Liver (tissue), 9 donors: Measurements from ENCODE around the gene PARVB. TPM values are rescaled to one million over a fixed set of nuclear protein-coding genes. Genes with fewer than 3 reads are reported as not detected.

Experiments
- DNase-seq: peaks from one replicate; pipeline ENCODE4 v3.0.0-alpha.2; 2017; ENCODE audit warnings: low spot score
- H3K27ac ChIP-seq, 2 donors: one replicate each; pipeline ENCODE4 v1.7.0; 2013; ENCODE audit warnings: inconsistent platforms in 2 of 2, low read length in 2 of 2, control low read depth in 1 of 2, low read depth in 1 of 2, mild to moderate bottlenecking in 1 of 2
- H3K27me3 ChIP-seq, 4 donors: one replicate each; pipeline versions ENCODE4 v1.6.1 to v1.7.0; 2013; ENCODE audit warnings: low read length in 3 of 4, inconsistent platforms in 1 of 4, mild to moderate bottlenecking in 1 of 4, moderate library complexity in 1 of 4; ENCODE audit not compliant: control insufficient read depth in 4 of 4, insufficient read depth in 4 of 4
- H3K36me3 ChIP-seq, 4 donors: one replicate each; pipeline versions ENCODE4 v1.6.1 to v1.7.0; 2013; ENCODE audit warnings: low read length in 3 of 4, mild to moderate bottlenecking in 3 of 4, low read depth in 1 of 4, moderate library complexity in 1 of 4; ENCODE audit not compliant: control insufficient read depth in 4 of 4, insufficient read depth in 3 of 4
- H3K4me1 ChIP-seq, 4 donors: one replicate each; pipeline versions ENCODE4 v1.6.1 to v1.7.0; 2013; ENCODE audit warnings: low read length in 3 of 4, mild to moderate bottlenecking in 3 of 4, moderate library complexity in 1 of 4; ENCODE audit not compliant: control insufficient read depth in 4 of 4, insufficient read depth in 4 of 4
- H3K4me3 ChIP-seq, 3 donors: one replicate each; pipeline versions ENCODE4 v1.6.1 to v1.7.0; 2013; ENCODE audit warnings: low read length in 3 of 3, control low read depth in 1 of 3, low read depth in 1 of 3, mild to moderate bottlenecking in 1 of 3
- H3K9ac ChIP-seq, 2 donors: one replicate each; pipeline ENCODE4 v1.7.0; 2013; ENCODE audit warnings: low read length in 2 of 2, mild to moderate bottlenecking in 2 of 2, moderate library complexity in 2 of 2, control low read depth in 1 of 2, low read depth in 1 of 2
- H3K9me3 ChIP-seq, 4 donors: one replicate each; pipeline versions ENCODE4 v1.6.1 to v1.7.0; 2013; ENCODE audit warnings: low read length in 3 of 4; ENCODE audit not compliant: control insufficient read depth in 4 of 4
- CTCF ChIP-seq: fragments of 150-350 bp; IDR thresholded peaks from 2 replicates; pipeline ENCODE4 v1.5.1; 2017; ENCODE audit warnings: improper control_type of control experiment, low read depth, low read length; ENCODE audit not compliant: missing input control
- GABPA ChIP-seq, 2 donors: IDR thresholded peaks in 1 of 2; conservative IDR thresholded peaks in 1 of 2; 2 replicates each; pipeline ENCODE4 v1.6.1; 2016; ENCODE audit warnings: antibody characterized with exemption in 2 of 2, mild to moderate bottlenecking in 1 of 2, moderate library complexity in 1 of 2
- HNF4A ChIP-seq, 2 donors: conservative IDR thresholded peaks; 2 replicates each; pipeline ENCODE4 v1.6.1; 2016; ENCODE audit warnings: antibody characterized with exemption in 2 of 2, mild to moderate bottlenecking in 2 of 2
- JUND ChIP-seq, 2 donors: IDR thresholded peaks; 2 replicates each; pipeline ENCODE4 v1.6.1; 2016; ENCODE audit warnings: antibody characterized with exemption in 2 of 2
- RXRA ChIP-seq, 2 donors: IDR thresholded peaks; 2 replicates each; pipeline ENCODE4 v1.6.1; 2017 to 2018; ENCODE audit warnings: antibody characterized with exemption in 2 of 2, mild to moderate bottlenecking in 1 of 2
- SP1 ChIP-seq: IDR thresholded peaks from 2 replicates; pipeline ENCODE4 v1.6.1; 2018; ENCODE audit warnings: antibody characterized with exemption, mild to moderate bottlenecking
- TAF1 ChIP-seq: conservative IDR thresholded peaks from 2 replicates; pipeline ENCODE4 v1.6.1; 2016; ENCODE audit warnings: antibody characterized with exemption, mild to moderate bottlenecking
- YY1 ChIP-seq: IDR thresholded peaks from 2 replicates; pipeline ENCODE4 v1.6.1; 2016; ENCODE audit warnings: antibody characterized with exemption, mild to moderate bottlenecking
- WGBS: extraction: QIAGEN DNeasy Blood & Tissue Kit; methylation state at CpG from one replicate; pipeline ENCODE4 v1.1.7; 2013; 5-methylcytosine and 5-hydroxymethylcytosine counted together
- polyA plus RNA-seq, 2 donors: library from polyadenylated mRNA; stranded (reverse) in 1 of 2; unstranded in 1 of 2; fragments of 200-250 nt in 1 of 2; fragments of >200 nt in 1 of 2; fragmentation: Nextera tagmentation in 1 of 2; extraction: Ambion mirVana in 1 of 2; gene quantifications; one replicate each; pipeline versions ENCODE4 v1.2.1 to v1.2.3, GENCODE V29; 2013 to 2015
- total RNA-seq, 2 donors: library from RNA; depleted of rRNA; stranded (reverse); fragments of >200 nt; gene quantifications; one replicate each; pipeline ENCODE4 v1.2.3, GENCODE V29; 2014
- TF ChIP-seq, protein P1 (sequence below): IDR thresholded peaks from 2 replicates; pipeline ENCODE4 v1.6.1; 2016; ENCODE audit warnings: antibody characterized with exemption
- TF ChIP-seq, protein P2 (sequence below): IDR thresholded peaks from 2 replicates; pipeline ENCODE4 v1.6.1; 2016; ENCODE audit warnings: antibody characterized with exemption
- TF ChIP-seq, protein P3 (sequence below): IDR thresholded peaks from 2 replicates; pipeline ENCODE4 v1.6.1; 2016; ENCODE audit warnings: antibody characterized with exemption, mild to moderate bottlenecking
- TF ChIP-seq, protein P4 (sequence below): IDR thresholded peaks from 2 replicates; pipeline ENCODE4 v1.6.1; 2016; ENCODE audit warnings: antibody characterized with exemption
- donor health status: healthy.
- donor health status: healthy.
- donor health status: healthy.
- donor health status: healthy.
- donor health status: healthy.

Gene PARVB
- total and polyA plus RNA-seq, 4 donors: 3.2 to 55.5 (median 17.7) TPM

DNA sequence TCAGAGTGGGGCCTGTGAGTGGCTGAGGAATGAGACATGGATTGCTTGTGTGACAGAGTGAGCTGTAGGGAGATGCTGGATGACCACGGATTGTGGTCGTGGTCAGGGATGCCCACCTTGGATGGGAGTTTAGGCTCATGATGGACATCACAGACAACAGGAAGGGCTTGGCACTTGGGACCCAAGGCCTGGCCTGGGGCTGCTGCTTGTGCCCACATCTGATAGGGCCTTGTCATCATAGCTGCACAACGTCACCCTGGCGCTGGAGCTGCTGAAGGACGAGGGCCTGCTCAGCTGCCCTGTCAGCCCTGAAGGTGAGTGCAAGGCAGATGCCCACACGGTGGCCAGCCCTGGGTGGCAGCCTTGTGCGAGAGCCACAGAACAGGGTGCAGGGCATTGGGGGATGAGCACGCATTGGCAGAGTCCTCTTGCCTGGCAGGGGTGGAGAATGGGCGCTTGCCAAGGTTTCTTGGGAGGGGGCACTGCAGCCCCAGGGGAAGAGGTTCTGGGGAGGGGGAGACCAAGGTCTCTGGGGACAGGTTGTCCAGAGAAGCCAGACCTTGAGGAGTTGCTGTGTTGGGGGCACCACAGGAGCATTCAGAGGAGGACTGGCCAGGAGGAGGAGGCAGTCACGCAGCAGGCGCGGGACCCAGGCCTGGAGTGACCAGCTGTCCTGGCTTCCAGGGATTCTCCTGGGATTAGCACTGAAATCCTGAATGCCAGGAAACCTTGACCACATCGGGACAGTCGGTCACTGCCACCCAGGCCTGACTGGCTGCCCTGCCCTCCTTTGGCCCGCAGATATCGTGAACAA lies 181.6 kb downstream of the PARVB start:
- Histone ChIP-seq H3K9ac (no peak overlapping the region), H3K27ac (no peak overlapping the region), H3K9me3 (peaks cover 0 to 5% (median 3%) of the 10 kb centered on the region in 4 donors), H3K36me3 (no peaks in the 10 kb centered on the region), H3K27me3 (no peaks in the 10 kb centered on the region), H3K4me1 (no peaks in the 10 kb centered on the region), H3K4me3 (no peak overlapping the region)
- TF ChIP-seq, protein P1, sequence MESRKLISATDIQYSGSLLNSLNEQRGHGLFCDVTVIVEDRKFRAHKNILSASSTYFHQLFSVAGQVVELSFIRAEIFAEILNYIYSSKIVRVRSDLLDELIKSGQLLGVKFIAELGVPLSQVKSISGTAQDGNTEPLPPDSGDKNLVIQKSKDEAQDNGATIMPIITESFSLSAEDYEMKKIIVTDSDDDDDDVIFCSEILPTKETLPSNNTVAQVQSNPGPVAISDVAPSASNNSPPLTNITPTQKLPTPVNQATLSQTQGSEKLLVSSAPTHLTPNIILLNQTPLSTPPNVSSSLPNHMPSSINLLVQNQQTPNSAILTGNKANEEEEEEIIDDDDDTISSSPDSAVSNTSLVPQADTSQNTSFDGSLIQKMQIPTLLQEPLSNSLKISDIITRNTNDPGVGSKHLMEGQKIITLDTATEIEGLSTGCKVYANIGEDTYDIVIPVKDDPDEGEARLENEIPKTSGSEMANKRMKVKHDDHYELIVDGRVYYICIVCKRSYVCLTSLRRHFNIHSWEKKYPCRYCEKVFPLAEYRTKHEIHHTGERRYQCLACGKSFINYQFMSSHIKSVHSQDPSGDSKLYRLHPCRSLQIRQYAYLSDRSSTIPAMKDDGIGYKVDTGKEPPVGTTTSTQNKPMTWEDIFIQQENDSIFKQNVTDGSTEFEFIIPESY: no peak
- TF ChIP-seq, protein P2, sequence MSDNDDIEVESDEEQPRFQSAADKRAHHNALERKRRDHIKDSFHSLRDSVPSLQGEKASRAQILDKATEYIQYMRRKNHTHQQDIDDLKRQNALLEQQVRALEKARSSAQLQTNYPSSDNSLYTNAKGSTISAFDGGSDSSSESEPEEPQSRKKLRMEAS: no peak
- 89% methylated on average over 16 of the region's 16 CpGs for WGBS
- DNase-seq: no peak

GRCh38 chr22:44206330-44206645 lies 182.2 kb downstream of the PARVB start:
- WGBS: 83% methylated on average over 9 of the region's 9 CpGs

More at GRCh38 chr22:44206330-44206645, 182.2 kb downstream of the PARVB start:
- DNase-seq: no peak
- Histone ChIP-seq H3K36me3 (no peaks in the 10 kb centered on the region), H3K27ac (no peak overlapping the region), H3K9ac (no peak overlapping the region), H3K9me3 (peaks cover 0 to 5% (median 3%) of the 10 kb centered on the region in 4 donors), H3K4me3 (no peak overlapping the region), H3K27me3 (no peaks in the 10 kb centered on the region), H3K4me1 (no peaks in the 10 kb centered on the region)
- TF ChIP-seq, protein P3, sequence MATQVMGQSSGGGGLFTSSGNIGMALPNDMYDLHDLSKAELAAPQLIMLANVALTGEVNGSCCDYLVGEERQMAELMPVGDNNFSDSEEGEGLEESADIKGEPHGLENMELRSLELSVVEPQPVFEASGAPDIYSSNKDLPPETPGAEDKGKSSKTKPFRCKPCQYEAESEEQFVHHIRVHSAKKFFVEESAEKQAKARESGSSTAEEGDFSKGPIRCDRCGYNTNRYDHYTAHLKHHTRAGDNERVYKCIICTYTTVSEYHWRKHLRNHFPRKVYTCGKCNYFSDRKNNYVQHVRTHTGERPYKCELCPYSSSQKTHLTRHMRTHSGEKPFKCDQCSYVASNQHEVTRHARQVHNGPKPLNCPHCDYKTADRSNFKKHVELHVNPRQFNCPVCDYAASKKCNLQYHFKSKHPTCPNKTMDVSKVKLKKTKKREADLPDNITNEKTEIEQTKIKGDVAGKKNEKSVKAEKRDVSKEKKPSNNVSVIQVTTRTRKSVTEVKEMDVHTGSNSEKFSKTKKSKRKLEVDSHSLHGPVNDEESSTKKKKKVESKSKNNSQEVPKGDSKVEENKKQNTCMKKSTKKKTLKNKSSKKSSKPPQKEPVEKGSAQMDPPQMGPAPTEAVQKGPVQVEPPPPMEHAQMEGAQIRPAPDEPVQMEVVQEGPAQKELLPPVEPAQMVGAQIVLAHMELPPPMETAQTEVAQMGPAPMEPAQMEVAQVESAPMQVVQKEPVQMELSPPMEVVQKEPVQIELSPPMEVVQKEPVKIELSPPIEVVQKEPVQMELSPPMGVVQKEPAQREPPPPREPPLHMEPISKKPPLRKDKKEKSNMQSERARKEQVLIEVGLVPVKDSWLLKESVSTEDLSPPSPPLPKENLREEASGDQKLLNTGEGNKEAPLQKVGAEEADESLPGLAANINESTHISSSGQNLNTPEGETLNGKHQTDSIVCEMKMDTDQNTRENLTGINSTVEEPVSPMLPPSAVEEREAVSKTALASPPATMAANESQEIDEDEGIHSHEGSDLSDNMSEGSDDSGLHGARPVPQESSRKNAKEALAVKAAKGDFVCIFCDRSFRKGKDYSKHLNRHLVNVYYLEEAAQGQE: no peak
- TF ChIP-seq JUND (IDR thresholded peaks at IDR 0.05) (no peak), RXRA (IDR thresholded peaks at IDR 0.05) (no peak), HNF4A (conservative IDR thresholded peaks at IDR 0.05) (no peak), CTCF (no peak), TAF1 (no peak), SP1 (no peak), YY1 (no peak), GABPA (IDR thresholded peaks at IDR 0.05 in 1 of 2, conservative IDR thresholded peaks at IDR 0.05 in 1 of 2) (no peak)
- TF ChIP-seq, protein P1: no peak
- TF ChIP-seq, protein P4, sequence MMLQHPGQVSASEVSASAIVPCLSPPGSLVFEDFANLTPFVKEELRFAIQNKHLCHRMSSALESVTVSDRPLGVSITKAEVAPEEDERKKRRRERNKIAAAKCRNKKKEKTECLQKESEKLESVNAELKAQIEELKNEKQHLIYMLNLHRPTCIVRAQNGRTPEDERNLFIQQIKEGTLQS: no peak
